HepG2 (cell line): ENCODE results near the gene EEPD1.

ENCODE experiments used
- GABPB1 ChIP-seq: IDR thresholded peaks from 2 replicates; pipeline ENCODE4 v1.6.1; 2016; ENCODE audit warnings: mild to moderate bottlenecking, missing genetic modification reagents, moderate library complexity, missing compliant biosample characterization
- NBN ChIP-seq: fragments of 450-650 bp; conservative IDR thresholded peaks from 2 replicates; pipeline ENCODE4 v1.6.1; 2017
- NFYB ChIP-seq: sonication (generic); formaldehyde crosslinking; IDR thresholded peaks from 2 replicates; pipeline ENCODE4 v1.4.0; 2020; ENCODE audit warnings: missing genetic modification reagents
- POLR2AphosphoS5 ChIP-seq: IDR thresholded peaks from 2 replicates; pipeline ENCODE4 v1.6.1; 2012; ENCODE audit warnings: low read depth, low read length
- SP1 ChIP-seq, 2 experiments: fragments of 450-650 bp in 1 of 2; sonication (generic) in 1 of 2; formaldehyde crosslinking in 1 of 2; IDR thresholded peaks; 2 replicates each; pipeline versions ENCODE4 v1.4.0 to v1.6.1; 2016 to 2020; ENCODE audit warnings: missing genetic modification reagents in 1 of 2
- ZBTB49 ChIP-seq: sonication (generic); formaldehyde crosslinking; IDR thresholded peaks from 2 replicates; pipeline ENCODE4 v1.4.0; 2020; ENCODE audit warnings: missing genetic modification reagents, borderline replicate concordance
- TF ChIP-seq, protein P1 (sequence below): sonication (generic); formaldehyde crosslinking; IDR thresholded peaks from 2 replicates; pipeline ENCODE4 v1.4.0; 2020; ENCODE audit warnings: mild to moderate bottlenecking, missing genetic modification reagents

DNA sequence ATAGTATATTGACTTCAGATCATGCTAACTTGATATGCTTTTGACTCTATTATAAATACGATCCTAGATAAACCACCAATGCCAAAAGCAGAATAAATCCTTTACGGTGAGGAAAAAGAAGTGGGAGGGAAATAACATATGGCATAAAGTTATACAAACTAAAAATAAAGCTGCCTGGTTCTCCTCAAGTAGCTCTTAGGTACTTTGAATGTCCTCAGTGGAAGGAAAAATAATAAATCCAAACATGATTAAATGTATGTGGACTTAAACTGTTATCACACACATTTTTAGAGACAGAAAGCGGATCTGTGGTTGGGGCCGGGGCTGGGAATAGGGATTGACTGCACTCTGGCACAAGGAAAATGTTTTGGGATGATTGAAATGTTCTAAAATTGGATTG lies 23.6 kb downstream of the EEPD1 start:
- TF ChIP-seq ZBTB49 (CRISPR knock-in tag) = no peak
- TF ChIP-seq, protein P1, sequence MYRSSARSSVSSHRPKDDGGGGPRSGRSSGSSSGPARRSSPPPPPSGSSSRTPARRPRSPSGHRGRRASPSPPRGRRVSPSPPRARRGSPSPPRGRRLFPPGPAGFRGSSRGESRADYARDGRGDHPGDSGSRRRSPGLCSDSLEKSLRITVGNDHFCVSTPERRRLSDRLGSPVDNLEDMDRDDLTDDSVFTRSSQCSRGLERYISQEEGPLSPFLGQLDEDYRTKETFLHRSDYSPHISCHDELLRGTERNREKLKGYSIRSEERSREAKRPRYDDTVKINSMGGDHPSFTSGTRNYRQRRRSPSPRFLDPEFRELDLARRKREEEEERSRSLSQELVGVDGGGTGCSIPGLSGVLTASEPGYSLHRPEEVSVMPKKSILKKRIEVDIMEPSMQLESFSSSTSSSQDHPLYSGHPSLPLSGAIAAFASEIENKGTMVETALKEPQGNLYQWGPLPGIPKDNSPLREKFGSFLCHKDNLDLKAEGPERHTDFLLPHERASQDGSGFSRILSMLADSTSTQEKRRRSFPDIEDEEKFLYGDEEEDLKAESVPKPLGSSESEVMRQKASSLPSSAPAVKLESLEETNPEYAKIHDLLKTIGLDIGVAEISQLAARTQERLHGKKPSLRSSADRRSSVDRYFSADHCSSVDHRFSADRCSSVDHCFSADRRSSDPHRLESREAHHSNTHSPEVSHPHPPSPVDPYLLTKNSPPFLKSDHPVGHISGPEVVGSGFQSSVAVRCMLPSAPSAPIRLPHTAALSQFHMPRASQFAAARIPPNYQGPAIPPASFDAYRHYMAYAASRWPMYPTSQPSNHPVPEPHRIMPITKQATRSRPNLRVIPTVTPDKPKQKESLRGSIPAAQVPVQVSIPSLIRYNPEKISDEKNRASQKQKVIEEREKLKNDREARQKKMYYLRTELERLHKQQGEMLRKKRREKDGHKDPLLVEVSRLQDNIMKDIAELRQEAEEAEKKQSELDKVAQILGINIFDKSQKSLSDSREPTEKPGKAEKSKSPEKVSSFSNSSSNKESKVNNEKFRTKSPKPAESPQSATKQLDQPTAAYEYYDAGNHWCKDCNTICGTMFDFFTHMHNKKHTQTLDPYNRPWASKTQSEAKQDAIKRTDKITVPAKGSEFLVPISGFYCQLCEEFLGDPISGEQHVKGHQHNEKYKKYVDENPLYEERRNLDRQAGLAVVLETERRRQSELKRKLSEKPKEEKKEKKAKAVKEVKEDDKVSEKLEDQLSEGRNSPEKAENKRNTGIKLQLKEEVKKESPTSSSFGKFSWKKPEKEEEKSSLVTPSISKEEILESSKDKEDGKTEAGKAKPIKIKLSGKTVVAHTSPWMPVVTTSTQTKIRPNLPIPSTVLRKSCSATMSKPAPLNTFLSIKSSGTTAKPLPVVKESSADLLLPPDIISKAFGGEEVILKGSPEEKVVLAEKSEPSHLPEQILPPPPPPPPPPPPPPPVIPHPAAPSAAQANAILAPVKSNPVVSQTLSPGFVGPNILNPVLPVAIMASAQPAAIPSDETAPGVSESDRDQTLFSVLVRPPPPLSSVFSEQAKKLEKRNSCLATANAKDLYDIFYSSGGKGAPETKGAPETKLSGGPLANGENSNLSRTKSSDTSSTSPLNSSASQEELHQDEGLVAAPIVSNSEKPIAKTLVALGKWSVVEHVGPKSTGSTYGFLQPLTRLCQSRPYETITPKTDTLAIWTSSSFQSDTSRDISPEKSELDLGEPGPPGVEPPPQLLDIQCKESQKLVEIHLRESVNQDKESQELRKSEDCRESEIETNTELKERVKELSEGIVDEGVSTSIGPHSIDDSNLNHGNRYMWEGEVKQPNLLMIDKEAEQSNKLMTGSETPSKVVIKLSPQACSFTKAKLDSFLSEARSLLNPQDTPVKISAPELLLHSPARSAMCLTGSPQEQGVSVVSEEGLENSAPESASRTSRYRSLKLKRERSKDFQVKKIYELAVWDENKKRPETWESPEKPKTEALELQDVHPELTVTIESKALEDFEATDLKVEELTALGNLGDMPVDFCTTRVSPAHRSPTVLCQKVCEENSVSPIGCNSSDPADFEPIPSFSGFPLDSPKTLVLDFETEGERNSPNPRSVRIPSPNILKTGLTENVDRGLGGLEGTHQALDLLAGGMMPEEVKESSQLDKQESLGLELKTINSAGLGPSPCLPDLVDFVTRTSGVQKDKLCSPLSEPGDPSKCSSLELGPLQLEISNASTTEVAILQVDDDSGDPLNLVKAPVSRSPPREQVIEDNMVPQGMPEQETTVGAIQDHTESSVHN (CRISPR knock-in tag) = no peak
- no peak for TF ChIP-seq GABPB1 (CRISPR knock-in tag)
- TF ChIP-seq NBN = no peak
- no peak for TF ChIP-seq SP1 (IDR thresholded peaks at IDR 0.05)
- no peak for TF ChIP-seq SP1 (CRISPR knock-in tag; IDR thresholded peaks at IDR 0.05)
- TF ChIP-seq NFYB = no peak
- no peak for TF ChIP-seq POLR2AphosphoS5
